Left ventricle myocardium superior (tissue), 1 donor: Measurements from ENCODE around the gene LZTFL1. TPM values are rescaled to one million over a fixed set of nuclear protein-coding genes. Genes with fewer than 3 reads are reported as not detected.

ENCODE experiments used
- ATAC-seq: fragments of 200-7000 bp; cut with Tn5 transposase; one replicate; pipeline ENCODE4 v1.9.1; 2020; ENCODE audit warnings: mild to moderate bottlenecking, moderate library complexity
- DNase-seq: peaks from one replicate; pipeline ENCODE4 v3.0.0-alpha.2; 2020
- intact Hi-C: fragments of 100-400 bp; cut with micrococcal nuclease; formaldehyde crosslinking; loops from one replicate; pipeline ENCODE4 v1.11.0; 2022
- total RNA-seq: library from RNA; stranded (reverse); fragmentation: NEBNext Ultra II Directional; extraction: Animal tissue kit (Norgen Biotek cat#: 25700); gene quantifications from one replicate; pipeline ENCODE4 v1.2.1, GENCODE V29; 2021
- donor health status: DM: no; HTN: yes; CAD: no; lungs with severe emphysema.

The LZTFL1 gene
- total RNA-seq, 1 donor from 2014 or later = 10.1 TPM

GRCh38 chr3:45775571-45776300 is 66.2 kb downstream of the LZTFL1 start:
- intact Hi-C loops = no loop called here
- DNase-seq (no peak), ATAC-seq (no peak)

GRCh38 chr3:45774581-45775521 is 67.1 kb downstream of the LZTFL1 start:
- ATAC-seq (no peak), DNase-seq (no peak)
- intact Hi-C loops = no loop called here

- intact Hi-C loops = no loop called here
- no peak for ATAC-seq
Observed at GRCh38 chr3:45773714-45774449, 68.0 kb downstream of the LZTFL1 start.

More at GRCh38 chr3:45773714-45774449, 68.0 kb downstream of the LZTFL1 start:
- DNase-seq = no peak

Other genes with a start within 250 kb of the LZTFL1 start
- 31.9 TPM for gene LIMD1, start 247.4 kb downstream of the LZTFL1 start, total RNA-seq
- gene SACM1L, start 152.7 kb downstream of the LZTFL1 start, total RNA-seq = 23.6 TPM
- not detected for gene SLC6A20, start 45.6 kb downstream of the LZTFL1 start, total RNA-seq
- gene CCR9, start 44.4 kb upstream of the LZTFL1 start, total RNA-seq = not detected
- 0.59 TPM for gene CXCR6, start 101.3 kb upstream of the LZTFL1 start, total RNA-seq
- gene FYCO1, start 153.7 kb upstream of the LZTFL1 start, total RNA-seq = 146 TPM
- not detected for gene XCR1, start 185.4 kb upstream of the LZTFL1 start, total RNA-seq